ENCODE results near the gene NGB. TPM values are rescaled to one million over a fixed set of nuclear protein-coding genes. Genes with fewer than 3 reads are reported as not detected.
A peak's percentile ranks its signal among the peaks of the same experiment; 100 is the strongest.

NGB gene
- total RNA-seq, 1 experiment from 2014 or later, result not detected

DNA sequence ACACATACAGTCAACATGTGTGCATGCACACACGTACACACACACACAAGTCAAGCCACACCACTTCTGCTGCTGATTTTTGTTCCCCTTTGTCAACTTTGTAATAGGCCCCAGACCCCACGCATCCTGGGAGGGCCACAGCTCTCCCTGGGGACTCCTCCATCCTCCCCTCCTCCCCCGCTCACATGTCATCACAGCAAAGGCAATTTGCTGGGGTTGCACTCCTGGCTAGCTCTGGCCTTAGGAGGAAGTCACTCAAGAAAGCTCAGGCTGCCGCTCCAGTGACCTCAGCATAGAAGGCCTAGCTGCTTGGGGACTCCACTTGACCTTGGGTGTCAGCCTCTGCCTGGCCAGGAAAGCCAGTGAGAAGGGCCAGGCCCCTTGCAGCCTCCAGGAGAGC lies 27.2 kb downstream of the NGB start:
- ATAC-seq (no peak), DNase-seq (no peak)
- intact Hi-C loops (cut with micrococcal nuclease), result no loop called here
- Histone ChIP-seq H3K79me2 (ENCODE audit: low read length) (no peaks in the 10 kb centered on the region), H3K27ac (ENCODE audit: low read length) (no peak overlapping the region), H3K4me3 (ENCODE audit: low read length) (no peak overlapping the region), H3K27me3 (ENCODE audit: low read length) (no peaks in the 10 kb centered on the region), H3K4me1 (ENCODE audit: insufficient read depth, low read length) (no peaks in the 10 kb centered on the region), H3K36me3 (ENCODE audit: low read depth, low read length) (no peaks in the 10 kb centered on the region), H4K20me1 (ENCODE audit: low read length) (no peaks in the 10 kb centered on the region), H3F3A (ENCODE audit: low read length, unreplicated experiment) (no peaks in the 10 kb centered on the region), H3K9me2 (replicated peaks; ENCODE audit: low read length) (no peaks in the 10 kb centered on the region), H3K4me2 (ENCODE audit: low read length) (no peak overlapping the region), H3K9ac (ENCODE audit: low read length) (no peak overlapping the region), H3K9me3 (ENCODE audit: low read length) (no peaks in the 10 kb centered on the region), H2AFZ (ENCODE audit: low read length) (no peak overlapping the region)
- CTCF ChIA-PET, result no interaction called here
- TF ChIP-seq EZH2 (IDR thresholded peaks at IDR 0.05; ENCODE audit: low read length, unreplicated experiment) (no peak), EZH2phosphoT487 (IDR thresholded peaks at IDR 0.05; ENCODE audit: borderline replicate concordance, low read length) (no peak)
- TF ChIP-seq, protein P1, sequence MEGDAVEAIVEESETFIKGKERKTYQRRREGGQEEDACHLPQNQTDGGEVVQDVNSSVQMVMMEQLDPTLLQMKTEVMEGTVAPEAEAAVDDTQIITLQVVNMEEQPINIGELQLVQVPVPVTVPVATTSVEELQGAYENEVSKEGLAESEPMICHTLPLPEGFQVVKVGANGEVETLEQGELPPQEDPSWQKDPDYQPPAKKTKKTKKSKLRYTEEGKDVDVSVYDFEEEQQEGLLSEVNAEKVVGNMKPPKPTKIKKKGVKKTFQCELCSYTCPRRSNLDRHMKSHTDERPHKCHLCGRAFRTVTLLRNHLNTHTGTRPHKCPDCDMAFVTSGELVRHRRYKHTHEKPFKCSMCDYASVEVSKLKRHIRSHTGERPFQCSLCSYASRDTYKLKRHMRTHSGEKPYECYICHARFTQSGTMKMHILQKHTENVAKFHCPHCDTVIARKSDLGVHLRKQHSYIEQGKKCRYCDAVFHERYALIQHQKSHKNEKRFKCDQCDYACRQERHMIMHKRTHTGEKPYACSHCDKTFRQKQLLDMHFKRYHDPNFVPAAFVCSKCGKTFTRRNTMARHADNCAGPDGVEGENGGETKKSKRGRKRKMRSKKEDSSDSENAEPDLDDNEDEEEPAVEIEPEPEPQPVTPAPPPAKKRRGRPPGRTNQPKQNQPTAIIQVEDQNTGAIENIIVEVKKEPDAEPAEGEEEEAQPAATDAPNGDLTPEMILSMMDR (conservative IDR thresholded peaks at IDR 0.05; ENCODE audit: low read depth, low read length), result no peak
- POLR2A ChIA-PET (ENCODE audit: unreplicated experiment), result no interaction called here
- BruUV-seq (replicated peaks), result no TSS peak

GRCh38 chr14:77242752-77243151 lies 28.3 kb downstream of the NGB start:
- H3K27ac ChIP-seq (ENCODE audit: low read length), result no peak overlapping the region
- no peaks in the 10 kb centered on the region for H3F3A ChIP-seq (ENCODE audit: low read length, unreplicated experiment)
- no peaks in the 10 kb centered on the region for H3K36me3 ChIP-seq (ENCODE audit: low read depth, low read length)
- CTCF ChIA-PET, result no interaction called here
- no peak for TF ChIP-seq EZH2phosphoT487 (IDR thresholded peaks at IDR 0.05; ENCODE audit: borderline replicate concordance, low read length)
- TF ChIP-seq EZH2 (IDR thresholded peaks at IDR 0.05; ENCODE audit: low read length, unreplicated experiment), result no peak
- TF ChIP-seq, protein P1 (conservative IDR thresholded peaks at IDR 0.05; ENCODE audit: low read depth, low read length), result no peak
- H3K27me3 ChIP-seq (ENCODE audit: low read length), result no peaks in the 10 kb centered on the region
- intact Hi-C loops (cut with micrococcal nuclease), result no loop called here
- DNase-seq (no peak), ATAC-seq (no peak)
- H4K20me1 ChIP-seq (ENCODE audit: low read length), result no peaks in the 10 kb centered on the region
- H3K4me3 ChIP-seq (ENCODE audit: low read length), result no peak overlapping the region
- no peak overlapping the region for H3K4me2 ChIP-seq (ENCODE audit: low read length)
- H2AFZ ChIP-seq (ENCODE audit: low read length), result no peak overlapping the region
- H3K9ac ChIP-seq (ENCODE audit: low read length), result no peak overlapping the region
- no peaks in the 10 kb centered on the region for H3K9me3 ChIP-seq (ENCODE audit: low read length)
- POLR2A ChIA-PET (ENCODE audit: unreplicated experiment), result no interaction called here
- BruUV-seq (replicated peaks), result no TSS peak
- H3K9me2 ChIP-seq (replicated peaks; ENCODE audit: low read length), result no peaks in the 10 kb centered on the region
- H3K4me1 ChIP-seq (ENCODE audit: insufficient read depth, low read length), result no peaks in the 10 kb centered on the region
- H3K79me2 ChIP-seq (ENCODE audit: low read length), result no peaks in the 10 kb centered on the region

DNA sequence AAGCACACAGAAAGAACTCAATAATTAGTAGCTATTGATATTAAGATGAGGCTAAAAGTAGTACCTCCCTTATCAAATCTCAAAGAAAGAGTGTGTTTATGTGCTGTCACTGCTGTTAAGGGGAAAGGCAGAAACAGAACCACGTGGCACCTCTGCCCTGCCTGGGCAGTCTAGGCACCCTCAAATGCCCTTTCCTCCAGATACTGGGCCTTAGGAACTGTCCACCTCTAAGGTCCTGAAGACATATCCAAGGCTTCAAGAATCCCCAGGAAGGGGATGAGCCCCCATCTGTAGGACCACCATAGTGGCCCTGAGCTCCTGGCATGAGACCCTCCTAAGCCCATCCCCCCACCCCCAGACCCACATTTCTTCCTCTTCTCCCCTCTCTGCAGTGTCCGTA lies 29.1 kb downstream of the NGB start:
- CTCF ChIA-PET, result no interaction called here
- no peaks in the 10 kb centered on the region for H3K4me1 ChIP-seq (ENCODE audit: insufficient read depth, low read length)
- no peaks in the 10 kb centered on the region for H3K9me2 ChIP-seq (replicated peaks; ENCODE audit: low read length)
- H3K4me3 ChIP-seq (ENCODE audit: low read length), result no peak overlapping the region
- intact Hi-C loops (cut with micrococcal nuclease), result no loop called here
- no peak overlapping the region for H3K27ac ChIP-seq (ENCODE audit: low read length)
- H3K36me3 ChIP-seq (ENCODE audit: low read depth, low read length), result no peaks in the 10 kb centered on the region
- BruUV-seq (replicated peaks), result no TSS peak
- H3K9me3 ChIP-seq (ENCODE audit: low read length), result no peaks in the 10 kb centered on the region
- no peak overlapping the region for H3K4me2 ChIP-seq (ENCODE audit: low read length)
- H3K27me3 ChIP-seq (ENCODE audit: low read length), result no peaks in the 10 kb centered on the region
- H3K9ac ChIP-seq (ENCODE audit: low read length), result no peak overlapping the region
- H4K20me1 ChIP-seq (ENCODE audit: low read length), result no peaks in the 10 kb centered on the region
- POLR2A ChIA-PET (ENCODE audit: unreplicated experiment), result no interaction called here
- H2AFZ ChIP-seq (ENCODE audit: low read length), result no peak overlapping the region
- no peaks in the 10 kb centered on the region for H3K79me2 ChIP-seq (ENCODE audit: low read length)
- DNase-seq, result peak; percentile 35
- TF ChIP-seq EZH2phosphoT487 (IDR thresholded peaks at IDR 0.05; ENCODE audit: borderline replicate concordance, low read length) (no peak), EZH2 (IDR thresholded peaks at IDR 0.05; ENCODE audit: low read length, unreplicated experiment) (no peak)
- TF ChIP-seq, protein P1 (conservative IDR thresholded peaks at IDR 0.05; ENCODE audit: low read depth, low read length), result no peak
- no peaks in the 10 kb centered on the region for H3F3A ChIP-seq (ENCODE audit: low read length, unreplicated experiment)
- no peak for ATAC-seq
